T-helper 17 cell (primary cell): ENCODE data around the gene INPP5A. TPM values are rescaled to one million over a fixed set of nuclear protein-coding genes. Genes with fewer than 3 reads are reported as not detected.

ENCODE experiments used
- ATAC-seq: fragments of 150-1000 bp; cut with Tn5 transposase; 2 replicates; pipeline ENCODE4 v1.10.0; 2021; ENCODE audit warnings: mild to moderate bottlenecking, moderate library complexity
- DNase-seq, 3 donors: peaks; one replicate each; pipeline versions ENCODE4 v3.0.0 to v3.0.0-alpha.2; 2020 to 2021
- H3K9me3 ChIP-seq: one replicate; pipeline ENCODE4 v1.7.0; 2013; ENCODE audit warnings: low read length, mild to moderate bottlenecking; ENCODE audit not compliant: control insufficient read depth, poor library complexity, severe bottlenecking
- H3K27ac Mint-ChIP-seq: one replicate; pipeline ENCODE4 v1.8.0; 2022; ENCODE audit warnings: mild to moderate bottlenecking, moderate library complexity, mixed read lengths
- H3K27me3 Mint-ChIP-seq: one replicate; pipeline ENCODE4 v1.8.0; 2022; ENCODE audit warnings: mixed read lengths
- H3K36me3 Mint-ChIP-seq: one replicate; pipeline ENCODE4 v1.8.0; 2022; ENCODE audit warnings: low read depth, mixed read lengths
- H3K4me1 Mint-ChIP-seq: one replicate; pipeline ENCODE4 v1.8.0; 2022; ENCODE audit warnings: mild to moderate bottlenecking, mixed read lengths
- H3K4me3 Mint-ChIP-seq: one replicate; pipeline ENCODE4 v1.8.0; 2022; ENCODE audit warnings: mild to moderate bottlenecking, moderate library complexity, mixed read lengths
- total RNA-seq, 4 donors: library from RNA in 2 of 4; stranded (reverse) in 2 of 4; gene quantifications; one replicate each; pipeline ENCODE4 v1.2.3 and lab custom pipeline; 2022 to 2026

INPP5A gene
- total RNA-seq, 2 donors from 2014 or later = 17.6 to 24.7 TPM

DNA sequence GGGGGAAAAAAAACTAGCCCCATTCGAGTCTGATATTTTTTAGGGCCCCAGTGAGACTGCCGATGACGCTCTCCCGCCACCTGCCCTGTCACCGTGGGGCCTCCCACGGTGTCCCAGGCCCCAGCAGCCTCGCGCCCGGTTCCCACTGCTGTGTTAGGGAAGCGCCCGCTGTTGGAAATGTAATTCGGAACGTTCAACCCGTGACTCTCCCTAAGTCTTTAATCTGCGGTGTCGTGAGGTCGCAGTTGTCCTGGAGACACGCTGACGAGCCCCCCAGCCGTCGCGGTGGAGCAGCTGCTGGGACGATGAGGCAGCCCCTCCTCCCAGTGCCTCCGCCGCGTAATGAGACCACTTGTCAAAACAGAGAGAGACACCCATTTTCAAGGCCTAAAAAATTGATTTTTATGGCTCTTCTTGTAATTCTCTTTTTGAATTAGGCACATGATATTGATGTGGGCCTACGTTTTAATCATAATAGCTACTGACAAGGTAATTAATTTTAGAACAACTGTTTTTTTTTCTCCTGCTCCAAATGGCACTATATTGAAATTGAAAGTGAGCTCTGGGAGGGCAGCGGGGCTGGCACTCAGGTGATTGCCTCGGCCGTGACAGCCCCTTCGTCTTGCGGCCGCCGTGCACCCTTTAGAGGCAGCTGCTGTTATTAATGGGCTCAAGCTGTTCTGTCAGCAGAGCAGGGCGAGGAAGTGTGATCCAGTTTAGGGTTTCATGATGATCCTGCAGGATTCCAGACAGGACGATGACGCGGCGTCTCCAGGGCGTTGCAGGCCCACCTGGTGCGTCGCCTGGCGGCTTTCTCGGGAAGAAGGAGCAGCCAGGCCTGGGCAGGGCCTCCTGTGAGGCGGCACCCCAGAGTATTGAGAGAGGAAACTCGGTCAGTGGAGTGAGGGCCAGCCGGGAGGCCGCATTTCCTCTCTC lies 185.1 kb downstream of the INPP5A start:
- Mint-ChIP-seq H3K27ac (no peak overlapping the region), H3K4me3 (no peak overlapping the region), H3K36me3 (peaks cover 5% of the 10 kb centered on the region), H3K4me1 (peaks cover 4% of the 10 kb centered on the region), H3K27me3 (no peaks in the 10 kb centered on the region)
- DNase-seq = no peak
- H3K9me3 ChIP-seq = no peaks in the 10 kb centered on the region
- no peak for ATAC-seq

- DNase-seq (no peak), ATAC-seq (no peak)
- no peaks in the 10 kb centered on the region for H3K9me3 ChIP-seq
- Mint-ChIP-seq H3K27me3 (no peaks in the 10 kb centered on the region), H3K27ac (no peak overlapping the region), H3K36me3 (peaks cover 5% of the 10 kb centered on the region), H3K4me1 (peaks cover 4% of the 10 kb centered on the region), H3K4me3 (no peak overlapping the region)
Measured at GRCh38 chr10:132723330-132723970, 185.9 kb downstream of the INPP5A start.

GRCh38 chr10:132724446-132724845 lies 186.9 kb downstream of the INPP5A start:
- DNase-seq (no peak), ATAC-seq (no peak)
- Mint-ChIP-seq H3K27me3 (no peaks in the 10 kb centered on the region), H3K27ac (no peak overlapping the region), H3K36me3 (peaks cover 5% of the 10 kb centered on the region), H3K4me1 (peaks cover 4% of the 10 kb centered on the region), H3K4me3 (no peak overlapping the region)
- no peaks in the 10 kb centered on the region for H3K9me3 ChIP-seq

DNA sequence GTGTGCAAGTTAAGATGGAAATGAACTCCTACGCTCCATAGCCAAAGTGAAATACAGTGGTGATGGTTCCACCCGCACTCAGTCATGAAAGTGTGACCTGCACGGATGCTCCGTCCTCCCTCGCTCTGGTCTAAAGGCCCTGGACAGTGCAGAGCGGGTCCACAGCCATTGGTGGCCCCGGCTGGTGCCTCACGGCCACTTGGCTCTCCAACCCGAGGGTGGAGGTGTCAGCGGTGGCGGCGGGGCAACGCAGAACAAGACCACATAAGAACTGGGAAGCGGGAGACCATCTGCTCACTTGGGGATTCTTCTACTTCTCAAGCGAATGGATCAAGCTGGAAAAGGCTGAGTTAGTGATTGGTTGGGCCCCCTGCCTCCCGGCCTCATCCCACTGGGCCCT lies 187.6 kb downstream of the INPP5A start:
- no peak for ATAC-seq
- no peak for DNase-seq
- Mint-ChIP-seq H3K4me1 (peaks cover 4% of the 10 kb centered on the region), H3K27me3 (no peaks in the 10 kb centered on the region), H3K36me3 (peaks cover 5% of the 10 kb centered on the region), H3K4me3 (no peak overlapping the region), H3K27ac (no peak overlapping the region)
- no peaks in the 10 kb centered on the region for H3K9me3 ChIP-seq

- no peak overlapping the region for H3K27ac Mint-ChIP-seq
- ATAC-seq (no peak), DNase-seq (no peak)
- H3K36me3 Mint-ChIP-seq = peaks cover 5% of the 10 kb centered on the region
- no peaks in the 10 kb centered on the region for H3K27me3 Mint-ChIP-seq
- no peaks in the 10 kb centered on the region for H3K9me3 ChIP-seq
- no peak overlapping the region for H3K4me3 Mint-ChIP-seq
- peaks cover 4% of the 10 kb centered on the region for H3K4me1 Mint-ChIP-seq
Measured at GRCh38 chr10:132726194-132726593, 188.6 kb downstream of the INPP5A start.

DNA sequence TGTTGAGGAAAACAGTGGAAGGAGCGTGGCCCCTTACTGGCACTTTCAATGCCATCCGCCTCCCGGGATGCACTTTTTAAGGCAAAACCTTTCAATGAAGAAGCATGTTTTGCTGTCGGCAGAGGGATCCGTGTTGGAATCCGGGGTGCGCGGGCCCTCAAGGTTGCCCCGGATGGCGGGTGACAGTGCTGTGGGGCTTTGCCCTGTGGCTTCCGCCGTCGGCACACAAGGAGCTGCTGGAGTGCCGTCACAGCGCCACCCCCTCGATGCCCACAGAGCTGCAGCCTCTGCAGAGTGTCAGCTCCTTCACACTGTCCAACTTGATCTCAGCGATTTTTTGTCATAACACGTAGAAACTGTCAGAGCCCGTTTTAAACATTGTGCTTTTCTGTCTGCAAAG lies 189.4 kb downstream of the INPP5A start:
- Mint-ChIP-seq H3K4me1 (peaks cover 4% of the 10 kb centered on the region), H3K27ac (no peak overlapping the region), H3K4me3 (no peak overlapping the region), H3K36me3 (peaks cover 5% of the 10 kb centered on the region), H3K27me3 (no peaks in the 10 kb centered on the region)
- ATAC-seq = no peak
- H3K9me3 ChIP-seq = no peaks in the 10 kb centered on the region
- no peak for DNase-seq

GRCh38 chr10:132727411-132727810 lies 189.8 kb downstream of the INPP5A start:
- Mint-ChIP-seq H3K36me3 (peaks cover 5% of the 10 kb centered on the region), H3K4me3 (no peak overlapping the region), H3K4me1 (peaks cover 4% of the 10 kb centered on the region), H3K27me3 (no peaks in the 10 kb centered on the region), H3K27ac (no peak overlapping the region)
- H3K9me3 ChIP-seq = no peaks in the 10 kb centered on the region
- DNase-seq (no peak), ATAC-seq (no peak)

GRCh38 chr10:132728321-132728720 lies 190.7 kb downstream of the INPP5A start:
- H3K36me3 Mint-ChIP-seq = peaks cover 5% of the 10 kb centered on the region
- H3K27me3 Mint-ChIP-seq = no peaks in the 10 kb centered on the region
- no peak for ATAC-seq
- H3K4me3 Mint-ChIP-seq = no peak overlapping the region
- DNase-seq = no peak
- H3K27ac Mint-ChIP-seq = no peak overlapping the region
- no peaks in the 10 kb centered on the region for H3K9me3 ChIP-seq
- peaks cover 4% of the 10 kb centered on the region for H3K4me1 Mint-ChIP-seq

DNA sequence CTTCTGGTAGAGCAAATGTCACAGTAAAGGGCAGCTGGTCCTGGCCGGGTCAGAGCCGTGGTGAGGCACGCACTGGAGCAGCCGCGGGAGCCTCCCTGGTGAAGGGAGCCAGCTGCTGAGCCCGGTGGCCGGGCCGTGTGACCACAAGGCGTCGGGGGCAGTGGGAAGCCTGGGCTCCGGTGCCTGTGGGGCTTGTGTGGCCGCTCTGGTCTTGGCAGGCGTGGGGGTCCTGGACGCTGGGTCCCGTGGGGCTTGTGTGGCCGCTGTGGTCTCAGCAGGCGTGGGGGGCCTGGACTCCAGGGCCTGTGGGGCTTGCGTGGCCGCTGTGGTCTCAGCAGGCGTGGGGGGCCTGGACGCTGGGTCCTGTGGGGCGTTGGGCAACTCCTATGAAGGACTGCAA lies 191.2 kb downstream of the INPP5A start:
- Mint-ChIP-seq H3K4me1 (peaks cover 4% of the 10 kb centered on the region), H3K36me3 (peaks cover 5% of the 10 kb centered on the region), H3K4me3 (no peak overlapping the region), H3K27ac (no peak overlapping the region), H3K27me3 (no peaks in the 10 kb centered on the region)
- H3K9me3 ChIP-seq = no peaks in the 10 kb centered on the region
- no peak for ATAC-seq
- DNase-seq = no peak

- no peaks in the 10 kb centered on the region for H3K9me3 ChIP-seq
- peak; percentile 16 for ATAC-seq
- no peak overlapping the region for H3K27ac Mint-ChIP-seq
- no peak for DNase-seq
- H3K4me3 Mint-ChIP-seq = no peak overlapping the region
- H3K4me1 Mint-ChIP-seq = peaks cover 4% of the 10 kb centered on the region
- H3K27me3 Mint-ChIP-seq = no peaks in the 10 kb centered on the region
- peaks cover 3% of the 10 kb centered on the region for H3K36me3 Mint-ChIP-seq
Measured at GRCh38 chr10:132729810-132730572, 192.4 kb downstream of the INPP5A start.

DNA sequence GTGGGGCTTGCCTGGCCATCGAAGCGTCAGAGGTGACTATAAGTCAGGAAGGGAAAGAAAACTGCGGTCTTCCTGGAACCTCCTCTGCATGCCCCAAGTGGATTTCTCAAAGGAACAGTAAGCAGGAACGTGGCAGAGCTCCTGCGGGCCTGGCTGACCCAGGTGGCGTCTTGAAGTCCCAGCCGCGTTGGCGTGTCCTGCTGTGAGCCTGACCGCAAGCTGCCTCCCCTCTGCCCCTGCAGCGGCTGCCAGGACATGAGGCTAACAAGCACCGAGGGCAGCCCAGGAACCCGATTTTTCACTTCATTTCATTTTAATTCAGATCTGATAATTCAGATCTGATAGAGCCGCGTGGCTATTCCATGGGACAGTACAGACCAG lies 193.0 kb downstream of the INPP5A start:
- H3K4me1 Mint-ChIP-seq = peaks cover 2% of the 10 kb centered on the region
- H3K36me3 Mint-ChIP-seq = peaks cover 3% of the 10 kb centered on the region
- H3K4me3 Mint-ChIP-seq = no peak overlapping the region
- H3K27ac Mint-ChIP-seq = no peak overlapping the region
- no peaks in the 10 kb centered on the region for H3K9me3 ChIP-seq
- no peak for DNase-seq
- no peaks in the 10 kb centered on the region for H3K27me3 Mint-ChIP-seq
- ATAC-seq = no peak

DNA sequence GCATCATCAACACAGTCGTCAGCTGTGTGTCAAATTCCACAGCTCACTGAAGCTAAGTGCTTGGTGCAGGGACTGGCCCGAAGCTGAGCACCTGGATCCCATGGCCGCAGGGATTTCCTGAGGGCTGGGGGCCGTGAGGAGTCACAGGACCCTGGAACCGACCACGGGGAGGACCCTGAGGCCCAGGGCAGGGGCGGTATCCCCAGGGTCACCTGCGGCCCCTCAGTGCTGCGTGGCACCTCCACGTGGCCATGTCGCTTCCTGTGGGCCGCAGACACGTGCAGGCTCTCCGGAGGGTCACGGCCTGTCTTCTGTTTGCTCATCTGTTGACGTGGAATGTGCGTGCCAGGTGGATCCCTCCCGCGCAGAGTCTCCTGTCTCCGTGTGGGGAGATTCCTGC lies 194.9 kb downstream of the INPP5A start:
- H3K27ac Mint-ChIP-seq = no peak overlapping the region
- no peak overlapping the region for H3K4me3 Mint-ChIP-seq
- DNase-seq = no peak
- H3K4me1 Mint-ChIP-seq = no peaks in the 10 kb centered on the region
- no peaks in the 10 kb centered on the region for H3K9me3 ChIP-seq
- H3K36me3 Mint-ChIP-seq = no peaks in the 10 kb centered on the region
- H3K27me3 Mint-ChIP-seq = no peaks in the 10 kb centered on the region
- ATAC-seq = no peak

DNA sequence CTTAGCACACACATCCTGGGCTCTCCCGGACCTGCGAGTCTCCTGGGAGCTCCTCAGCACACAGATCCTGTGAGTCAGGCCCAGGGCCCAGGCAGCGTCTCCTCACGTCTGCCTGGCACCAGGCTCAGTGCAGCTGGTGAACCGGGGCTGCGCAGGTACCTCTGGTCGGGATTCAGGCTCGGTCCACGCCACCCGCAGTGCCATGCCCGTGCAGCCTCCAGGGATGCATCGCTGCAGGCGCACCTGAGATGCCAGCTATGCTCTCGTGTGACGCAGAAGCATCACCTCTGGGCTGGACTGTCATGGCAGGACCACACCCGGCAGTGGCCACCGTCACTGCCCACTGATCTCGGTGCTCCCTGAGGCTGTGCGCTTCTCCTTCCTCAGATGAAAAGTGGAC lies 196.3 kb downstream of the INPP5A start:
- H3K4me1 Mint-ChIP-seq = no peaks in the 10 kb centered on the region
- H3K27me3 Mint-ChIP-seq = no peaks in the 10 kb centered on the region
- no peaks in the 10 kb centered on the region for H3K9me3 ChIP-seq
- no peak overlapping the region for H3K27ac Mint-ChIP-seq
- no peaks in the 10 kb centered on the region for H3K36me3 Mint-ChIP-seq
- no peak overlapping the region for H3K4me3 Mint-ChIP-seq
- no peak for DNase-seq
- ATAC-seq = no peak
